Measurements from ENCODE around the gene TNS1. TPM values are rescaled to one million over a fixed set of nuclear protein-coding genes. Genes with fewer than 3 reads are reported as not detected.

Gene TNS1
- total and polyA plus RNA-seq, 8 donors, result 38.5 to 166 (median 102) TPM

DNA sequence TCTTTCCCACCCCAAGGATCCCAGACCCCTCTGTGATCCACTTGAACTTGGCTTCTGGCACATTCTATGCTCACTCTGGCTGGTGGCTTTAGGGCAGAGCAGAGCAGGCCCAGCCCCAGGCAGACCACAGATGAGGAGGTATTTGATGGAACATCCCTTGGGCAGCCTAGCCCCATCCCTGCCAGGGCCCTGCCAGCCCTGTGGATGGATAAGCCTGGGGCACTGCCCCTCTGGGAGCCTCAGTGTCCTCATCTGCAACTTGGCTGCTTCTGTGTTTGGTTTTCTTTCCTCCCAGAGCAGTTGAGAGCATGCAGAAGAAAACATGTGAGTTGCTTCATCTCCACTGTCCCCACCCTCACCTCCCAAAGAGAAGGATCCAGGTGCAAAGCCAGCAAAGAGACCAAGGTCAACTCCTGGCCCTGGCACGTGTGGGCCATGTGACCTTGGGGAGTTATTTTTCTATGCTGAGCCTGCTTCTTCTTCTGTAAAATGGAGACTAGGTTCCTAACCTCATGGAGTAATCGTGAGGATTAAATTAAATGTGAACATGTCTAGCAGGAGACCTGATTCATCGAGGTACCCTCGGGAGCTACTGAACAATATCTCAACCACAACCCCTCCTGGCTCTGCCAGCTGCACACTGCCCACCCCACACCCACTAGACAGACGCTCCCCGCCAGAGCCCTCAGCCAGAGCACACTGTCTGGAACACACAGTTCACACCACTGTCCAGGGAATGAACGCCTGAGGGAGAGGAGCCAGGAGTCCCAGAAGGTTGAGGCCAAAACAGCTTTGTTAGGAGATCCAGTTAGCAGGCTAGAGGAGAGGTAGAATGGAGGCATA is 14.6 kb upstream of the TNS1 start:
- ATAC-seq (peak; percentile 82 to 90 (median 88)), FAIRE-seq (no peak), DNase-seq (peak; percentile 36 to 77 (median 70))
- Histone ChIP-seq H3K4me3 (no peak overlapping the region), H3K27me3 (no peaks in the 10 kb centered on the region), H3K27ac (peak overlapping the region; percentile 35 to 68 (median 58)), H3K4me1 (peaks cover 14 to 20% (median 18%) of the 10 kb centered on the region in 3 donors), H3K36me3 (no peaks in the 10 kb centered on the region), H3K9me3 (no peaks in the 10 kb centered on the region)
- WGBS, 2 donors, result 28 to 29% methylated on average over 7 of the region's 7 CpGs
- TF ChIP-seq CTCF (IDR thresholded peaks at IDR 0.05), result no peak
- intact Hi-C loops (cut with DNase I), result no loop called here

- H3K36me3 ChIP-seq, result no peaks in the 10 kb centered on the region
- 92 to 94% methylated on average over 4 of the region's 4 CpGs for WGBS, 2 donors
- H3K27ac ChIP-seq, result peak overlapping the region; percentile 27 to 68 (median 58)
- TF ChIP-seq CTCF (IDR thresholded peaks at IDR 0.05), result no peak
- ATAC-seq (no peak), FAIRE-seq (no peak), DNase-seq (peak in 1 of 6 donors; percentile 21)
- H3K4me1 ChIP-seq, result peaks cover 14 to 20% (median 18%) of the 10 kb centered on the region in 3 donors
- no peak overlapping the region for H3K4me3 ChIP-seq
- H3K27me3 ChIP-seq, result no peaks in the 10 kb centered on the region
- intact Hi-C loops (cut with DNase I), result no loop called here
- H3K9me3 ChIP-seq, result no peaks in the 10 kb centered on the region
Measured at GRCh38 chr2:218016810-218017209, 14.0 kb upstream of the TNS1 start.

DNA sequence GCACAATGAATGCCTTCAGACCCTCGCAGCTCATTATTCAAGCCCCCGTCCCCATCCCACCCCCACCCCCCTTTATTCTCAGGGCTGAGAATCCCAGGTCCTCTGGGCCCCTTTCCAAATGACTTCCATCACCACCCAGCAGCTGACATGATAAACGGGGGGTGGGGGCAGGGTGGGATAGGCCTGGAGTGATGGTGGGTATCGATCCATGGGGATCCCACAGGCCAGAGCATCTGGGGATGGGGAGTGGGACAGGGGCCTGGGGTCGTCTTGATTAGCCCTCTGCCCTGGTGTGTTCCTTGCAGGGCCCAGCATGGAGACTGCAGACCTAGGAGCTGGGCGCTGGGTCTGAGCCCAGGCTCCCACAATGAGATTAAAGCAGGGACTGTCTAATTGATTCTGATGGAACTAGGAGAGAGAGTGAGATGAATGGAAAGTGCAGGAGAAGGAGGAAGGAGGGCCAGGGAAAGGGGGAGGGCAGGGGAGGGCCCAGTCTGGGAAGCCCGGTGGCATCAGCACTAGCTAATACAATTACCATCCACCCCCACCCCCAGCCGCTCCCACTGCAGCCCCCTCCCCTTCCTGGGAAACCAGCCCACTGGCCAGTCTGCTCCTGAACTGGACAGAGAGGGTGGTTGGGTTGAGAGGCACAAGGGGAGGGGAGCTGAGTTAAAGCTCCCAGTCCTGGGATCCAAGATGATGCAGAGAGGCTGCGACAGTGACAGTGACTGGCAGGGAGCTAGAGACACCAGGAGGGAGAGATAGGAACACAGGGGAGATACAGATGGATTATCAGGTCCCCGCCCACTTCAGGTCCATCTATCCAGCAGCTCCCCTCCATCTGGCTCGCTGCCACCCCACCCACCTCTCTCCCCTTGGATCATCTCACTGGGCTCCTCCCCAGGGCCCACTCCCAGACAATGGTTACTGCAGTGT is 13.1 kb upstream of the TNS1 start:
- Histone ChIP-seq H3K4me3 (no peak overlapping the region), H3K36me3 (no peaks in the 10 kb centered on the region), H3K9me3 (no peaks in the 10 kb centered on the region), H3K27me3 (no peaks in the 10 kb centered on the region), H3K4me1 (peaks cover 14 to 20% (median 18%) of the 10 kb centered on the region in 3 donors), H3K27ac (no peak overlapping the region)
- no peak for TF ChIP-seq CTCF (IDR thresholded peaks at IDR 0.05)
- 65 to 66% methylated on average over 11 of the region's 11 CpGs for WGBS, 2 donors
- intact Hi-C loops (cut with DNase I), result no loop called here
- no peak for ATAC-seq
- no peak for FAIRE-seq
- DNase-seq, result peak in 2 of 6 donors; percentile 49 to 51

- Histone ChIP-seq H3K27me3 (no peaks in the 10 kb centered on the region), H3K4me3 (no peak overlapping the region), H3K9me3 (no peaks in the 10 kb centered on the region), H3K27ac (no peak overlapping the region), H3K36me3 (no peaks in the 10 kb centered on the region), H3K4me1 (peaks cover 14 to 20% (median 18%) of the 10 kb centered on the region in 3 donors)
- no peak for TF ChIP-seq CTCF (IDR thresholded peaks at IDR 0.05)
- DNase-seq (peak in 2 of 6 donors; percentile 2 to 12), FAIRE-seq (no peak), ATAC-seq (no peak)
- WGBS, 2 donors, result 87 to 91% methylated on average over 3 of the region's 4 CpGs
- intact Hi-C loops (cut with DNase I), result no loop called here
Measured at GRCh38 chr2:218014706-218015585, 12.2 kb upstream of the TNS1 start.

All from pancreas (tissue), 10 donors.